HG03095 (cell line): ENCODE results near the gene DNAJA1.
A peak's percentile ranks its signal among the peaks of the same experiment; 100 is the strongest.
"Not testable (repeated sequence)": the region's sequence is repeated elsewhere in the genome, so short reads cannot be mapped to it uniquely, and the experiment has no call there.

Experiments used
- ATAC-seq: cut with Tn5 transposase; IDR thresholded peaks from one replicate; pipeline ENCODE4 v1.9.1; 2021; ENCODE audit warnings: moderate library complexity; ENCODE audit not compliant: unreplicated experiment

DNAJA1 gene

GRCh38 chr9:33024966-33025571, at the start of gene DNAJA1:
Gene DNAJA1, plus strand, starts transcription at chr9:33025273. Its CDS starts 1,212 bp downstream, at chr9:33026485.
- peak; percentile 91 for ATAC-seq

DNA sequence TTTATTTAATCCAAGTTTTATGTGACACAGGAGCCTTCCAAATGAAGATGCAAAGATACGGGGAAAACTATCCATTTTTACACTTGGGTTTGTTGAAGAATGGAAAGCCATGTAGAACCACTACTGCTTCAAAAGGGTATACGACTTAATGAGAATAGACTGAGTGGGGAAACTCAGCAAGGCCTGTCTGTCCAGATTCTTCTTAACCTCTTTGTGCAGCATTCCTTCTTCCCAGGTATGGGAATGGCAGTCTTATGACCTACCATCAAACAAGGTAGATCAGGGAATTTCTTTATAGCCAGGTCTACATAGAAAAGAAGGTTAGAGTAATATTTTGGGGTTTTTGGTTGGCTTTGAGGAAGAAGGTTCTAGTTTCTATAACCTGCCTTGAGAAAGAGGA, 47.0 kb upstream of the DNAJA1 start:
- no peak for ATAC-seq

DNA sequence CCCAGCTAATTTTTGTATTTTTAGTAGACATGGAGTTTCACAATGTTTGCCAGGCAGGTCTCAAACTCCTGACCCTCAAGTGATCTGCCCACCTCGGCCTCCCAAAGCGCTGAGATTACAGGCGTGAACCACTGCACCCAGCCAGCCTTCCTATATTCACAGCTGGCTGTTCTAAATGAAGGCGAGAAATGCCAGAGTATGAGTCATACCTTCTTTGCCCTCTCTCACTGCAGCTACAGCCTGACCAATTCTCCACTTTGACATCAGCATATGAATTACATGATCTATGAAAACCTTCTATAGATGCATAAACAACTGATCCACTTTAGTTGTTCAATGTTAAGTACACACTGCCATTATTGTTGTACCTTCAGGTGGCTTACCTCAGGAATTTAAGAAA, 38.1 kb upstream of the DNAJA1 start:
- no peak for ATAC-seq

DNA sequence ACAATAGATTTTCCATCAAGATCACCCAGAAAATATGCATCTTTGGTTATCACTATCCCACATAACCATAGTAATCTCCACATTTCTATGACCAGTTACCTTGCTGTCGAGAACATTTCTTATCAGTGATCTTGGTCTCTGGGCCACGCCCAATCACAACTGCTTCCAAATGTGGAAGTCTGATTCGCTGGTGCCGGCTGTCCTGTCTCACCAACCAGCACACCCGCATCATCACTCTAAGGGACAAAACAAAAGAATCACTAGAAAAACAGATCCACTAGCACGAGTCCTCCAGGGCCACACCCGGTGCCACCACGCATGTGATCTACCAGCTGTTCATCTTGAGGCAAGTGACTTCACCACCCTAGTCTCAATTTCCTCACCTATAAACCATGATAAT, 35.4 kb upstream of the DNAJA1 start:
- no peak for ATAC-seq

- ATAC-seq, result no peak
These were observed 33.0 kb upstream of the DNAJA1 start for GRCh38 chr9:32991897-32992594.

GRCh38 chr9:32992595-32993238, 32.4 kb upstream of the DNAJA1 start:
- ATAC-seq, result no peak

- not testable (repeated sequence) for ATAC-seq
These were observed 24.4 kb upstream of the DNAJA1 start for GRCh38 chr9:33000682-33001055.

DNA sequence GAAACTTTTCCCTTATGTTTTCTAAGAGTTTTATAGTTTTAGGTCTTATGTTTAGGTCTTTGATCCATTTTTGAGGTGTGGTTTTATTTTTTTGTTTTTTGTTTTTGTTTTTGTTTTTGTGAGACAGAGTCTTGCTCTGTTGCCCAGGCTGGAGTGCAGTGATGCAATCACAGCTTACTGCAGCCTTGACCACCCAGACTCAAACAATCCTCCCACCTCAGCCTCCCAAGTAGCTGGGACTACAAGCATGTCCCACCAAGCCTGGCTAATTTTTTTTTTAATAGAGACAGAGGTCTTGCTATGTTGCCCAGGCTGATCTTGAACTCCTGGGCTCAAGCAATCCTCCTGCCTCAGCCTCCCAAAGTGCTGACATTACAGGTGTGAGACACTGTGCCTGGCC, 19.7 kb upstream of the DNAJA1 start:
- ATAC-seq, result not testable (repeated sequence)

GRCh38 chr9:33007755-33008154, 17.3 kb upstream of the DNAJA1 start:
- no peak for ATAC-seq

DNA sequence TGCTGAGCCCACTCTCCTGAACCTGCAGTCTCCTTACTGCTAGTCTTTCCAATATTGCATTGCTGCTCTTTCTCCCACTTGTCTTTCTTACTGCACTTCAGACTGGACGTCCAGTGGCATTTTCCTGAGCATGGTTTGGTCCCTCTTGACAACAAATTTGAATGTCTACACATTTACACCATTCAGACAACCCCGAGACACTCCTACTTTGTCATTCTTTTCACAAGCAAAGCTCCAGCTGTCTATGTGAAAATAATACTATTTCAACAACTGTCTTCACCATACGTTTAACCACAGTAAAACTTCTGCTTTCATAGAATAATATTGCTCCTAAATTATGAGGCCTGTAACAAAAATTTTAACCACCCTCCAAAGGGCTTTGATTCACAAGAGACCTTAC, 13.2 kb upstream of the DNAJA1 start:
- ATAC-seq, result no peak

DNA sequence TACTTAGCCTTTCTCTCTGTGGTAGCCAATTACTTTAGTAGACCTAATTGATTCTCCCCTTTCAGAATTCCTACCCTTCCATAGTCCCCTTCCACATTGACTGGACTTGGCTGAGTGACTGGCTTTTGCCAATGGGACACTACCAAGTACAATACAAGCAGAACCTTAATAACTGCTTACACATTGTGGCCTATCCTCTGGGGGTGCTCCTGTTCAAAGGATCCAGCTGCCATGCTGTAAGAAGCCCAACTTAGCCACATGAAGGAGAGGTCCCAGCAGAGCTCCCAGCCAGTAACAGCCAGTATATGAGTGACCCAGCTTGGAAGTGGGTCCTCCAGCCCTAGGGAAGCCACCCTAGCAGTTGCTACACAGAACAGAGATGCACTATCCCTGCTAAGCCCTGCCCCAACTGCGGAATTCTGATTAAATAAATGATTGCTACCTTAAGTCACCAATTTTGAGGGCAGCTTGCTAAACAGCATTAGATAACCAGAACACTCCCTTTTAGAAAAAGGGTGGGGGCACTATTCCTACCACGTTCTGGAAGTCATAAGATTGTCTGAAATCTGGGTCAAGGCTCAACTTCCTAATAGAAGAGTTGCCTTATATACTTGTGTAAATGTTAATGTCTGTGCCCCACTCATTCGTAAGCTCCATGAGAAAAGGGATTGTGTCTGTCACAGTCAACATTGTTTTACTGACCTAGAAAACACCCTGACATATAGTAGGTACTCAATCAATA, 12.6 kb upstream of the DNAJA1 start:
- ATAC-seq, result no peak

- ATAC-seq, result no peak
These were observed 11.0 kb upstream of the DNAJA1 start for GRCh38 chr9:33013962-33014664.

- ATAC-seq, result no peak
These were observed 10.4 kb upstream of the DNAJA1 start for GRCh38 chr9:33014665-33015014.

DNA sequence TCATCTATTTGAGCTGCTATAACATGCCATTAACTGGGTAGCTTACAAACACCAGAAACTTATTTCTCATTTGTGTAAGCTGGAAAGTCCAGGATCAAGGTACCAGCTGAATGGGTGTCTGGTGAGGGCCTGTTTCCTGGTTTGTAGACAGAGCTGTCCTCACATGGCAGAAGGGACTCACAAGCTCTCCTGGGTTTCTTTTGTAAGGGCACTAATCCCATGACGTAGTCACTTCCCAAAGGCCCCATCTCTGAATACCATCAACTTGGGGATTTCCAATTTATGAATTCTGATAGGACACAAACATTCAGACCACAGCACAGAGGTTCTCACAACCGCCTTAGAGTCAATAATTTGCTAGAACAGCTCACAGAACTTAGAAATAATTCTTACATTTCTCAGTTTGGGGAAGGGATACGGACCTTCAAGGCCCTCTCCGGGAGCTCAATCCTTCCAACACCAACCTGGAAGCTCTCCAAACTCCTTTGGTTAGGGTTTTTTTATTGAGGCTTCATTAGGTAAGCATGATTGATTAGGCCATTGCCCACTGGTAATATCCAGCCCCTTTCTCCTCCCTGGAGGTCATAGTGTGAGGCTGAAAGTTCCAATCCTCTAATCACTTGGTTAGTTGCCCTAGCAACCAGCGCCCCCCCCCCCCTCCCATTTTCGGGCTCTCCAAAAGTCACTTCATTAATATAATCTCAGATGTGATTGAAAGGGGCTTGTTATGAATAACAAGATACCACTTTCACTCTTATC, 7.6 kb upstream of the DNAJA1 start:
- no peak for ATAC-seq

DNA sequence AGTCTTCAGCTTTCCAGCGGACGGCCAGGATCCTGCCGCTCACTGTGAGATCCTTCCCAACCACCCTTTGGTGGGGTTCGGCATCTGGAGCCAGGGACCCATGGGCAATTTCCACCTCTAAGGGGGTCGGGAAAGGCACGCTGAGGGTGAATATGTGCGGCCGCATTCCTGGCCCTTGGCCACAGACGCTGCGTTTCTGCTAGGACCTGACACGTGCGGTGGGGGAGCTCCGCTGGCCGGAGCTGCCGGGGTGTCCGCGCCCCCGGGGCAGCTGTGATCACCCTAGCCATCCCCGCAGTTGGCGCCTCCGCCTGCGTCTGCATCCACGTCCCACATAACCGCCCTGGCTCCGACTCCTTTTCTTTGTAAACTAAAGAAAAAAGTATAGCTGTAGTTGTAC, 5.3 kb upstream of the DNAJA1 start:
- ATAC-seq, result no peak

DNA sequence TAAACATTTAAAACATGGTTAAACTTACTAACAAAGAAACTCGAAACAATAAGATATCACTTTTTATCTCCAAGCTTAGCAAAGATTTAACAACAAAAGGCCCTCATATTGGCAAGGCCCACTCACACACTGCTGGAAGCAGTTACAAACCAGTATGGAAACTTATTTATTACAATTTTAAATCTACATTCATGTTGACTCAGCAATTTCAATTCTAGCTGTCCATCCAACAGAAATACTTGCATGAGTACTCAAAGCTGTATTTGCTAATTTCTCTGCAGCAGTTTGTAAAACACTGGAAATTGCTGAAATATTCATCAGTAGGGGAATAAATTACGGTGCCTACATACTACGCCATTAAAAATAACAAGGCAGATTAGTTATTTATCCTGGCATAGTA, 2.8 kb upstream of the DNAJA1 start:
- ATAC-seq, result no peak

DNA sequence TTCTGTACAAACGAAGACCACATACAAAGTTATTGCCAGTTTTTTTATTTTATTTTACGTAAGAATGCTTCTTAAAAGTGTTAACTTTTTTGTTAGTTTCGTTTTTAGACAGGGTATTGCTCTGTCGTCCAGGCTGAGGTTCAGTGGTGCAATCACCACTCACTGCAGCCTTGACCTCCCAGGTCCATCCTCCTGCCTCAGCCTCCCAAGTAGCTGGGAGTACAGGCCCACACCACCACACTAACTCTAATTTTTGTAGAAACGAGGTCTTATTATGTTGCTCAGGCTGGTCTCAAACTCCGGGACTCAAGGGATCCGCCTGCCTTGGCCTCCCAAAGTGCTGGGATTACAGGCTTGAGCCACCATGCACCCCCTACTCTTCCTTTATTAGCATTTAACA, 2.3 kb upstream of the DNAJA1 start:
- no peak for ATAC-seq

DNA sequence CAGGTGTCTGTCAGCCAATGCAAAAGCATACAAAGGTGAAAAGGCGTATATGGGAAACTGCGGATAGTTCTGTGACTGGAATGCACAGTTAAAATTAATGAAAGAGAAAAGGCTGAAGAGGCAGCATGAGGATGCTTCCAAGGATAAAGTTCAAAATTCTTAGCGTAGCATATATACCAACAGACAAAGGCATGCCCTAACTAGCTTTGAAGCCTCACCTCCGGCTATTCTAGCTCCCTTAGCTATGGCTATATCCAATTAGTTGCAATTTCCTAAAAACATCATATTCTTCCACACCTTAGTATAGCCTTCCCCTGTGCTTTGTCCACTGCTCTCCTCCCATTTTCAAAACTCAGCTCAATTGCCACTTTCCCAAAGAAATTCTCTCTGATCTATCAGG, 1.4 kb upstream of the DNAJA1 start:
- ATAC-seq, result no peak

DNA sequence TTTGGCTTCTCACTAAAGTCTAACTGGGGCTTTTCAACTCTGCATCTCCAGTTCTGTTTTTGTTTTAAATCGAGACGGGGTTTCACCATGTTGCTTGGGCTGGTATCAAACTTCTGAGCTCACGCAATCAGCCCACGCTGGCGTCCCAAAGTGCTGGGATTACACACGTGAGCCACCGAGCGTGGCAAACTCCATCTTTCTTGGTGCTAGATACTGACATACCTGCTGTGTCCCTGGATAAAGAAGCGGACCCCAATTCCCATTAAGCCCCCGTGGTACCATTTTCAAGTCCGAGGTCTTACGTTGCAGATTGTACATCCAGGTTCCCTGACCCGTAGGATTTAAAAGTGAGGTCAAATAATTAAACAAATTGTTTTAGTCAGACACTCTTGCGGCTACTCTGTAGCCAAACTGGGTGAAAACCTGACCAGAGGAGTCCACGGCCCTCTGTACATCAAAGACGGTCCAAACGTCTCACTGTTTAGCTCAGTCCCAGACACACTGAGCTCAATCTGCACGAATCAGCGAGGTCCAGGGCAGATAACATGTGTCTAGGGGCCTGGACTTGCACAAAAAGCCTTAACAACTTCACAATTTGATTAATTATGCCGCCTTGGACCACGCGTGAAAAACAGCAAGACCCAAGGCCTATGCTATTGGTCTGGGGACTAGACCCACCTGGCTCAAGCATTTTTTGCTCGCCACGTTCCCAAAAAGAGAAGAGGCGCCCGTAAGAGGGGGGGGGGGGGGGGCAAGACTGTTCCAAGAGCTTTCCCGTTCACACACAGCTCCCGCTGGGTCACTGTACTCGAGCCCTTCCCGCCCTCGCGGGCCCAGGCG, 727 bp upstream of the DNAJA1 start:
- ATAC-seq, result no peak
